H1 (cell line): ENCODE measurements around the gene SERPINE3. TPM values are rescaled to one million over a fixed set of nuclear protein-coding genes. Genes with fewer than 3 reads are reported as not detected.

Experiments used
- CTCF ChIA-PET: fragments of 300-600 bp; sonication (Branson Sonifier 250); formaldehyde crosslinking; loops from one replicate; lab custom pipeline; 2021; ENCODE audit not compliant: partially characterized antibody; lab: Charles Lee
- POLR2A ChIA-PET: fragments of 300-600 bp; sonication (Branson Sonifier 250); formaldehyde crosslinking; loops from one replicate; lab custom pipeline; 2021; ENCODE audit warnings: inconsistent platforms; ENCODE audit not compliant: partially characterized antibody; lab: Charles Lee
- DNase-seq, 2 experiments: peaks; one replicate each; pipeline versions ENCODE4 v3.0.0 to v3.0.0-alpha.2; 2010 to 2022; ENCODE audit warnings: low spot score in 2 of 2, low read depth in 1 of 2, mixed read lengths in 1 of 2
- FAIRE-seq: peaks from 2 replicates; lab custom pipeline; 2011; peaks lifted over from hg19 to GRCh38; lab: Jason Lieb, UNC
- H2AFZ ChIP-seq: 2 replicates; pipeline ENCODE4 v1.8.1; 2012; ENCODE audit warnings: low read length, inconsistent platforms
- H2AK5ac ChIP-seq: 2 replicates; pipeline ENCODE4 v1.6.1; 2013; ENCODE audit warnings: low read depth, low read length
- H2BK120ac ChIP-seq: replicated peaks from 2 replicates; pipeline ENCODE3; 2013; ENCODE audit warnings: low read depth, low read length, inconsistent platforms
- H2BK12ac ChIP-seq: 2 replicates; pipeline ENCODE4 v1.6.1; 2013; ENCODE audit warnings: low read depth, low read length
- H2BK15ac ChIP-seq: 2 replicates; pipeline ENCODE4 v1.6.1; 2013; ENCODE audit warnings: low read length
- H2BK20ac ChIP-seq: 2 replicates; pipeline ENCODE4 v1.6.1; 2013; ENCODE audit warnings: low read length
- H2BK5ac ChIP-seq: 2 replicates; pipeline ENCODE4 v1.6.1; 2013; ENCODE audit warnings: low read depth, low read length
- H3K14ac ChIP-seq: 2 replicates; pipeline ENCODE4 v1.6.1; 2013; ENCODE audit warnings: inconsistent platforms; ENCODE audit not compliant: insufficient read length
- H3K18ac ChIP-seq: 2 replicates; pipeline ENCODE4 v1.6.1; 2013; ENCODE audit warnings: low read length; ENCODE audit errors: extremely low read depth
- H3K23ac ChIP-seq: 2 replicates; pipeline ENCODE4 v1.6.1; 2013; ENCODE audit warnings: inconsistent platforms; ENCODE audit not compliant: insufficient read length
- H3K23me2 ChIP-seq: 2 replicates; pipeline ENCODE4 v1.6.1; 2013; ENCODE audit warnings: low read depth, low read length
- H3K27ac ChIP-seq: 2 replicates; pipeline ENCODE4 v1.6.1; 2011; ENCODE audit warnings: low read depth, low read length, inconsistent platforms
- H3K27me3 ChIP-seq, 4 experiments: replicated peaks in 1 of 4; 1 replicate in 1 of 4; 2 replicates in 3 of 4; pipeline versions ENCODE4 v1.6.1 to v1.8.1; 2011 to 2013; ENCODE audit warnings: low read length in 3 of 4, mild to moderate bottlenecking in 3 of 4, inconsistent platforms in 2 of 4, mixed read lengths in 2 of 4, moderate library complexity in 1 of 4; ENCODE audit not compliant: control insufficient read depth in 3 of 4, insufficient read depth in 3 of 4; ENCODE audit errors: extremely low read depth in 1 of 4
- H3K36me3 ChIP-seq, 4 experiments: 2 replicates each; pipeline versions ENCODE4 v1.6.1 to v1.8.1; 2011 to 2013; ENCODE audit warnings: mild to moderate bottlenecking in 4 of 4, low read length in 3 of 4, moderate library complexity in 2 of 4, control low read depth in 1 of 4, inconsistent platforms in 1 of 4; ENCODE audit not compliant: insufficient read depth in 4 of 4, control insufficient read depth in 2 of 4
- H3K4ac ChIP-seq: replicated peaks from 2 replicates; pipeline ENCODE3; 2013; ENCODE audit warnings: low read length, low read depth, mixed read lengths, inconsistent platforms; ENCODE audit not compliant: insufficient read length
- H3K4me1 ChIP-seq, 4 experiments: replicated peaks in 1 of 4; 1 replicate in 1 of 4; 2 replicates in 3 of 4; pipeline versions ENCODE4 v1.6.1 to v1.8.1; 2011 to 2013; ENCODE audit warnings: low read length in 3 of 4, inconsistent platforms in 2 of 4, mixed read lengths in 1 of 4; ENCODE audit not compliant: insufficient read depth in 4 of 4, control insufficient read depth in 3 of 4
- H3K4me2 ChIP-seq, 2 experiments: 2 replicates each; pipeline versions ENCODE4 v1.6.1 to v1.8.1; 2011 to 2013; ENCODE audit warnings: low read depth in 2 of 2, low read length in 2 of 2, control low read depth in 1 of 2, inconsistent platforms in 1 of 2, mild to moderate bottlenecking in 1 of 2; ENCODE audit not compliant: insufficient read depth in 1 of 2
- H3K4me3 ChIP-seq, 4 experiments: fragments of 200-600, 300-600 bp in 1 of 4; sonication (generic), shearing (Covaris generic), sonication (Bioruptor Twin) in 1 of 4; 2 replicates each; pipeline versions ENCODE4 v1.5.1 to v1.8.1; 2011 to 2016; ENCODE audit warnings: low read length in 4 of 4, low read depth in 3 of 4, control low read depth in 2 of 4, inconsistent platforms in 2 of 4, mild to moderate bottlenecking in 2 of 4, mixed read lengths in 1 of 4, moderate library complexity in 1 of 4; ENCODE audit not compliant: insufficient read depth in 2 of 4; ENCODE audit errors: extremely low read depth in 1 of 4
- H3K56ac ChIP-seq: replicated peaks from 2 replicates; pipeline ENCODE3; 2013; ENCODE audit warnings: low read depth, mild to moderate bottlenecking, mixed read lengths, low read length, inconsistent platforms; ENCODE audit not compliant: insufficient read length
- H3K79me1 ChIP-seq: 2 replicates; pipeline ENCODE4 v1.6.1; 2013; ENCODE audit warnings: low read depth, low read length, control low read depth
- H3K79me2 ChIP-seq, 2 experiments: 2 replicates each; pipeline versions ENCODE4 v1.6.1 to v1.8.1; 2012 to 2013; ENCODE audit warnings: low read length in 2 of 2, mild to moderate bottlenecking in 2 of 2, inconsistent platforms in 1 of 2; ENCODE audit not compliant: insufficient read depth in 2 of 2, control insufficient read depth in 1 of 2
- H3K9ac ChIP-seq, 4 experiments: replicated peaks in 1 of 4; 1 replicate in 1 of 4; 2 replicates in 3 of 4; pipeline versions ENCODE4 v1.6.1 to v1.8.1; 2011 to 2013; ENCODE audit warnings: low read depth in 3 of 4, low read length in 3 of 4, control low read depth in 2 of 4, mild to moderate bottlenecking in 2 of 4, moderate library complexity in 2 of 4, inconsistent platforms in 1 of 4; ENCODE audit errors: extremely low read depth in 1 of 4
- H3K9me3 ChIP-seq, 2 experiments: 2 replicates each; pipeline versions ENCODE4 v1.6.1 to v1.8.1; 2012 to 2013; ENCODE audit warnings: mild to moderate bottlenecking in 2 of 2, moderate library complexity in 2 of 2, control low read depth in 1 of 2, inconsistent platforms in 1 of 2, low read depth in 1 of 2, low read length in 1 of 2, mixed read lengths in 1 of 2; ENCODE audit not compliant: insufficient read depth in 2 of 2
- H4K20me1 ChIP-seq, 2 experiments: replicated peaks in 1 of 2; 2 replicates each; pipeline versions ENCODE3 to v1.8.1; 2011 to 2013; ENCODE audit warnings: inconsistent platforms in 2 of 2, low read length in 2 of 2, mild to moderate bottlenecking in 1 of 2; ENCODE audit not compliant: insufficient read depth in 2 of 2, control insufficient read depth in 1 of 2
- H4K5ac ChIP-seq: 2 replicates; pipeline ENCODE4 v1.6.1; 2013; ENCODE audit warnings: low read length, low read depth, mixed read lengths, inconsistent platforms; ENCODE audit not compliant: insufficient read length
- H4K8ac ChIP-seq: 2 replicates; pipeline ENCODE4 v1.8.0; 2013; ENCODE audit warnings: mild to moderate bottlenecking, moderate library complexity, low read length, inconsistent platforms; ENCODE audit not compliant: insufficient read depth; ENCODE audit errors: extremely low read depth
- H4K91ac ChIP-seq: replicated peaks from 2 replicates; pipeline ENCODE3; 2013; ENCODE audit warnings: low read length, mixed read lengths, inconsistent platforms; ENCODE audit not compliant: insufficient read length
- CHD2 ChIP-seq: IDR thresholded peaks from 2 replicates; pipeline ENCODE4 v1.6.1; 2012; ENCODE audit warnings: low read length, improper control_type of control experiment
- CTCF ChIP-seq, 3 experiments: IDR thresholded peaks; 1 replicate in 2 of 3; 2 replicates in 1 of 3; pipeline versions ENCODE4 v1.5.1 to v1.6.1; 2011; ENCODE audit warnings: low read length in 3 of 3, mild to moderate bottlenecking in 3 of 3, inconsistent platforms in 2 of 3, low read depth in 1 of 3, moderate library complexity in 1 of 3; ENCODE audit not compliant: insufficient read depth in 1 of 3; ENCODE audit errors: control extremely low read depth in 1 of 3
- RXRA ChIP-seq: IDR thresholded peaks from 2 replicates; pipeline ENCODE4 v1.6.1; 2011; ENCODE audit warnings: low read depth, mild to moderate bottlenecking, low read length, moderate library complexity; ENCODE audit not compliant: insufficient read depth
- WGBS, 2 experiments: shearing (Covaris generic) in 1 of 2; methylation state at CpG; one replicate each; pipeline versions ENCODE4 v1.1.6 to v1.1.7; 2013 to 2015; ENCODE audit warnings: low lambda C conversion rate in 2 of 2, mixed read lengths in 2 of 2, inconsistent platforms in 1 of 2, low coverage in 1 of 2, missing lambda C conversion rate in 1 of 2; ENCODE audit not compliant: insufficient replicate concordance in 2 of 2, insufficient coverage in 1 of 2, insufficient read length in 1 of 2; ENCODE audit errors: extremely low coverage in 1 of 2, missing lambda C conversion rate in 1 of 2; 5-methylcytosine and 5-hydroxymethylcytosine counted together
- polyA plus RNA-seq, 7 experiments: library from polyadenylated mRNA; depleted of rRNA in 3 of 7; stranded (reverse) in 5 of 7; unstranded in 2 of 7; fragments of >200 nt in 5 of 7; fragments of 200-250 nt in 2 of 7; gene quantifications; 1 replicate in 5 of 7; 2 replicates in 1 of 7; 4 replicates in 1 of 7; pipeline versions ENCODE4 v1.2.1 to v1.2.3, GENCODE V29; 2011 to 2013; ENCODE audit warnings: missing spikeins in 2 of 7, mixed read lengths in 2 of 7
- total RNA-seq: library from RNA; stranded (reverse); fragmentation: NEBNext Ultra II Directional; extraction: Animal tissue kit (Norgen Biotek cat#: 25700); gene quantifications from 2 replicates; pipeline ENCODE4 v1.2.1, GENCODE V29; 2021

Gene SERPINE3
- total and polyA plus RNA-seq, 2 of the 8 experiments (the other 6 are each of a cell fraction or from before 2014, with no cell fraction given), result 0.34 to 1.0 TPM

DNA sequence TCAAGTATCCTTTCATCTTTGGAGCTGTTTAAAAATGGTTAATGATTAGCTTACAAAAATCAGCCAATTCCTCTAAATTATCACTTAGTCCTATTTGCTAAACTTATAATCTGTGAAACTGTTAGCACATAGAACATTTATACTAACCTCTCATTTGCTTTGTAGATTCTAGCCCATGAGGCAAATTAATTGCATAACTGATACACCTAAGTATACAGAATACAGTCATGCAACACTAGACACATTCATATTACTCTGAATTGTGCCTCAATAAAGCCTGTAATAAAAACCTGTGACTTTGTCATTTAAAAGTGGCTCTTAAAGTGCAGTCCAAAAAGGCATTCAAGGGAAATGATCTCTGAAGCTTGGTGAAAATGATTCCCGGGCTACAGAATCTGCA, 21.0 kb downstream of the SERPINE3 start:
- H2AK5ac ChIP-seq, result no peak overlapping the region
- no peak overlapping the region for H3K23ac ChIP-seq
- no peak overlapping the region for H3K14ac ChIP-seq
- H3K18ac ChIP-seq, result no peak overlapping the region
- H4K91ac ChIP-seq, result no peak overlapping the region
- no peak overlapping the region for H3K27ac ChIP-seq
- WGBS, 2 experiments, result 96% methylated on average over 1 of the region's 1 CpG; no CpG with 5 or more reads in 1 of the 2 experiments
- H2BK20ac ChIP-seq, result no peak overlapping the region
- H4K20me1 ChIP-seq, result no peaks in the 10 kb centered on the region
- no peak overlapping the region for H3K56ac ChIP-seq
- H3K4me3 ChIP-seq, result no peak overlapping the region
- no peak for TF ChIP-seq CHD2
- TF ChIP-seq RXRA, result no peak
- no peak for TF ChIP-seq CTCF (IDR thresholded peaks at IDR 0.05; ENCODE audit: control extremely low read depth in 1 of 3, insufficient read depth in 1 of 3, low read depth in 1 of 3, low read length in 3 of 3)
- H4K5ac ChIP-seq, result no peak overlapping the region
- no peak overlapping the region for H3K9ac ChIP-seq
- POLR2A ChIA-PET, result interaction anchor here (0.9 to 1.6 kb wide), 4 partner anchors 9 to 182 kb away, joined by 3 to 4 read pairs (median 3); no protein-coding TSS in a partner anchor
- no peak overlapping the region for H2BK12ac ChIP-seq
- H3K79me2 ChIP-seq, result no peaks in the 10 kb centered on the region
- no peaks in the 10 kb centered on the region for H3K23me2 ChIP-seq
- H2BK5ac ChIP-seq, result no peak overlapping the region
- no peak overlapping the region for H3K4me2 ChIP-seq
- H4K8ac ChIP-seq, result no peak overlapping the region
- no peak overlapping the region for H2AFZ ChIP-seq
- H3K9me3 ChIP-seq, result no peaks in the 10 kb centered on the region
- H2BK120ac ChIP-seq, result no peak overlapping the region
- peaks cover 0 to 24% (median 9%) of the 10 kb centered on the region in 4 experiments; a peak in 4 of 8 replicates for H3K36me3 ChIP-seq
- CTCF ChIA-PET, result interaction anchor here (0.9 to 1.2 kb wide), 2 partner anchors 19 to 437 kb away, joined by 3 read pairs; no protein-coding TSS in a partner anchor
- FAIRE-seq (no peak), DNase-seq (no peak)
- H2BK15ac ChIP-seq, result no peak overlapping the region
- H3K4me1 ChIP-seq, result peaks cover 0 to 5% (median 0%) of the 10 kb centered on the region in 4 experiments; a peak in 1 of 7 replicates
- H3K27me3 ChIP-seq, result no peaks in the 10 kb centered on the region
- no peak overlapping the region for H3K4ac ChIP-seq
- no peaks in the 10 kb centered on the region for H3K79me1 ChIP-seq
